Thymus (tissue), 11 donors: Measurements from ENCODE around the gene LBX2. TPM values are rescaled to one million over a fixed set of nuclear protein-coding genes. Genes with fewer than 3 reads are reported as not detected.

ENCODE experiments used
- DNase-seq, 9 donors: peaks; one replicate each; pipeline ENCODE4 v3.0.0-alpha.2; 2013; ENCODE audit warnings: low spot score in 9 of 9, low read depth in 6 of 9, missing footprints in 1 of 9
- H3K27ac ChIP-seq, 2 donors: one replicate each; pipeline ENCODE4 v1.5.1; 2013; ENCODE audit warnings: control low read depth in 1 of 2, low read depth in 1 of 2, low read length in 1 of 2, mild to moderate bottlenecking in 1 of 2, moderate library complexity in 1 of 2
- H3K27me3 ChIP-seq, 2 donors: one replicate each; pipeline ENCODE4 v1.5.1; 2013; ENCODE audit warnings: low read length in 1 of 2; ENCODE audit not compliant: control insufficient read depth in 2 of 2, insufficient read depth in 1 of 2
- H3K36me3 ChIP-seq, 2 donors: one replicate each; pipeline ENCODE4 v1.5.1; 2013; ENCODE audit warnings: low read length in 1 of 2, mild to moderate bottlenecking in 1 of 2, moderate library complexity in 1 of 2; ENCODE audit not compliant: control insufficient read depth in 2 of 2, insufficient read depth in 2 of 2
- H3K4me1 ChIP-seq, 2 donors: one replicate each; pipeline ENCODE4 v1.5.1; 2013; ENCODE audit warnings: low read length in 2 of 2; ENCODE audit not compliant: control insufficient read depth in 2 of 2, insufficient read depth in 2 of 2
- H3K4me3 ChIP-seq, 2 donors: one replicate each; pipeline ENCODE4 v1.5.1; 2013; ENCODE audit warnings: low read length in 2 of 2, control low read depth in 1 of 2, mild to moderate bottlenecking in 1 of 2
- H3K9me3 ChIP-seq, 2 donors: one replicate each; pipeline ENCODE4 v1.5.1; 2013; ENCODE audit warnings: low read length in 1 of 2, mild to moderate bottlenecking in 1 of 2; ENCODE audit not compliant: control insufficient read depth in 2 of 2, insufficient read depth in 1 of 2
- WGBS: extraction: QIAGEN DNeasy Blood & Tissue Kit; methylation state at CpG from one replicate; pipeline ENCODE4 v1.1.7; 2013; 5-methylcytosine and 5-hydroxymethylcytosine counted together
- polyA plus RNA-seq: library from polyadenylated mRNA; stranded (reverse); fragments of 200-250 nt; gene quantifications from one replicate; pipeline ENCODE4 v1.2.3, GENCODE V29; 2013
- total RNA-seq: library from RNA; stranded (reverse); fragments of 120-200 nt; gene quantifications from one replicate; pipeline ENCODE4 v1.2.4, GENCODE V29; 2013
- donor health status: healthy.

LBX2 gene
- total and polyA plus RNA-seq, 2 donors, result 0.09 to 0.89 TPM

GRCh38 chr2:74515981-74516633 is 16.7 kb upstream of the LBX2 start:
- WGBS, result 4% methylated on average over 72 of the region's 72 CpGs
- peaks cover 13 to 32% of the 10 kb centered on the region in 2 donors for H3K4me1 ChIP-seq
- H3K27me3 ChIP-seq, result peaks cover 65 to 96% of the 10 kb centered on the region in 2 donors
- H3K36me3 ChIP-seq, result no peaks in the 10 kb centered on the region
- peaks cover 0 to 21% of the 10 kb centered on the region in 2 donors for H3K9me3 ChIP-seq
- peak overlapping the region; percentile 10 to 50 for H3K4me3 ChIP-seq
- H3K27ac ChIP-seq, result no peak overlapping the region
- peak in 5 of 9 donors; percentile 44 to 78 (median 65) for DNase-seq

GRCh38 chr2:74515271-74515980 is 16.0 kb upstream of the LBX2 start:
- peak in 1 of 9 donors; percentile 33 for DNase-seq
- 5% methylated on average over 60 of the region's 60 CpGs for WGBS
- H3K27ac ChIP-seq, result no peak overlapping the region
- no peaks in the 10 kb centered on the region for H3K36me3 ChIP-seq
- H3K27me3 ChIP-seq, result peaks cover 70 to 98% of the 10 kb centered on the region in 2 donors
- peaks cover 13 to 32% of the 10 kb centered on the region in 2 donors for H3K4me1 ChIP-seq
- peak overlapping the region; percentile 13 to 50 for H3K4me3 ChIP-seq
- peaks cover 0 to 21% of the 10 kb centered on the region in 2 donors for H3K9me3 ChIP-seq

GRCh38 chr2:74514368-74515270 is 15.2 kb upstream of the LBX2 start, which contains the start of gene TLX2:
Gene TLX2 (plus strand): TSS chr2:74514450. CDS start chr2:74514807, 357 bp downstream.
- Histone ChIP-seq H3K4me3 (peak within 1 kb of the TSS; percentile 13 to 50), H3K9me3 (peaks cover 0 to 21% of the 10 kb centered on the region in 2 donors), H3K4me1 (peaks cover 13 to 32% of the 10 kb centered on the region in 2 donors), H3K27ac (no peak within 1 kb of the TSS), H3K27me3 (peaks cover 74 to 100% of the 10 kb centered on the region in 2 donors), H3K36me3 (no peaks in the 10 kb centered on the region)
- 2% methylated on average over 82 of the region's 82 CpGs for WGBS
- peak in 1 of 9 donors; percentile 21 for DNase-seq

DNA sequence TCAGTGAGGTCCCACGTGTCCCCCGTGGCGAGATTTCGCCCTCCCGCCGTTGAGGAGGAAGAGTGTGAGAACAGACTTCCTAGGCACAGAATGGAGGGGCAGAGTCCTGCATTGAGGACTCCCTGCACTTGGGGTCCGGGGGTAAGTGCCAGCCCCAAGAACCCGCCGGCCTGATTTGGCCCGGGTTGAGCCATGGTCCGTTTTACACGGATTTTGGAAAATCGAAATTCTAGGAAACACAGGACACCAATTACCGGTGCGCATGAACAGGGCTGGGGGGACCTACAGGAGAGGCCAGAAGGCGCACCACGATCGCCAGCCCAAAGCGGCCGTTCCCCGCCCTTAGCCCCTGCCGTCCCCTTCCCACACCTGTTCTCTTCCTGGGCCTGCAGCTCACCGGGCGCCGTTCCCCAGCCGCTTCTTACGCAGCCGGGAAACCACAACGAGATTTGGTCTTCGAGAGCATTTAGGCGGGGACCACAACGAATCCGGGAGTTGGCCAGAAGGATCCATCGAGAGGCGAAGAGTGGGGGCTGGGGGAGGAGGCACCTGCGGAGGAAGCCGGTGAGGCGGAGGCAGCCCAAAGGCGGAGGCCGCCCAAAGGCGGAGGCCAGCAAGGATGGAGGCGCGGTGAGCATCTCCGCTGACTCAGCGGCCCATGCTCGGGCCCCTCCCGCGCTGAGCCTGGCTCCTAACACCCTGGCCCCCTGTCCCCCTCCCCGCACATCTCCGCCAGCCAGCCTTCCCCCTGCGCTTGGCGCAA is 14.4 kb upstream of the LBX2 start:
- H3K4me3 ChIP-seq, result peak overlapping the region in 1 of 2 donors; percentile 3
- peaks cover 0 to 21% of the 10 kb centered on the region in 2 donors for H3K9me3 ChIP-seq
- DNase-seq, result peak in 1 of 9 donors; percentile 37
- H3K36me3 ChIP-seq, result no peaks in the 10 kb centered on the region
- no peak overlapping the region for H3K27ac ChIP-seq
- H3K4me1 ChIP-seq, result peaks cover 13 to 32% of the 10 kb centered on the region in 2 donors
- peaks cover 76 to 99% of the 10 kb centered on the region in 2 donors for H3K27me3 ChIP-seq
- 3% methylated on average over 52 of the region's 52 CpGs for WGBS

GRCh38 chr2:74512744-74513604 is 13.6 kb upstream of the LBX2 start:
- no peak overlapping the region for H3K4me3 ChIP-seq
- peaks cover 16 to 37% of the 10 kb centered on the region in 2 donors for H3K4me1 ChIP-seq
- peaks cover 0 to 21% of the 10 kb centered on the region in 2 donors for H3K9me3 ChIP-seq
- no peaks in the 10 kb centered on the region for H3K36me3 ChIP-seq
- H3K27ac ChIP-seq, result no peak overlapping the region
- no peak for DNase-seq
- peaks cover 76 to 99% of the 10 kb centered on the region in 2 donors for H3K27me3 ChIP-seq
- WGBS, result 12% methylated on average over 36 of the region's 36 CpGs

- no peak for DNase-seq
- no peak overlapping the region for H3K4me3 ChIP-seq
- H3K4me1 ChIP-seq, result peaks cover 24 to 45% of the 10 kb centered on the region in 2 donors
- H3K27me3 ChIP-seq, result peaks cover 66 to 85% of the 10 kb centered on the region in 2 donors
- 54% methylated on average over 11 of the region's 11 CpGs for WGBS
- no peak overlapping the region for H3K27ac ChIP-seq
- peaks cover 0 to 21% of the 10 kb centered on the region in 2 donors for H3K9me3 ChIP-seq
- peaks cover 0 to 2% of the 10 kb centered on the region in 2 donors for H3K36me3 ChIP-seq
Measured at GRCh38 chr2:74511104-74511989, 11.9 kb upstream of the LBX2 start.

DNA sequence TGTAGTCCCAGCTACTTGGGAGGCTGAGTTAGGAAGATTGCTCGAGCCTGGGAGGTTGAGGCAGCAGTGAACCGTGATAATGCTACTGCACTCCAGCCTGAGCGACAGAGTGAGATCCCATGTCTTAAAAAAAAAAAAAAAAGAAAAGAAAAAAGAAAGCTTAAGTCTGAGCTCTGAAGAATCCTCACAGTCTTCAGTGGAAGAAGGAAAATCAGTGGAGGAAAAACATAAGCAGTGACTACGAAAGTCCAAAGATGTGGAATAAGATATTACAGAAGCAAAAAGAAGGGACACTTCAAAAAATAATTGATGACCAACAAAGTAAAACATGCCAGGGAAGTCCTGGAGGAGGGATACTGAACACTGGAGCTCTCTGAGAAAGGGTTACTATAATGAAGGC is 10.9 kb upstream of the LBX2 start:
- Histone ChIP-seq H3K4me3 (no peak overlapping the region), H3K36me3 (peaks cover 8 to 10% of the 10 kb centered on the region in 2 donors), H3K9me3 (peaks cover 0 to 17% of the 10 kb centered on the region in 2 donors), H3K27me3 (peaks cover 59 to 83% of the 10 kb centered on the region in 2 donors), H3K4me1 (peaks cover 16 to 39% of the 10 kb centered on the region in 2 donors), H3K27ac (no peak overlapping the region)
- DNase-seq, result no peak
- WGBS, result 93% methylated on average over 4 of the region's 4 CpGs
